NCI-H69 (cell line): Measurements from ENCODE around the gene TRIM2.

Source experiments
- DNase-seq: peaks from one replicate; lab custom pipeline; 2025; lab: John Stamatoyannopoulos, UW

TRIM2 gene

GRCh38 chr4:153375303-153375702, 171.1 kb downstream of the TRIM2 start:
- DNase-seq: no peak

GRCh38 chr4:153383131-153383530, 178.9 kb downstream of the TRIM2 start:
- no peak for DNase-seq

GRCh38 chr4:153384160-153384559, 179.9 kb downstream of the TRIM2 start:
- no peak for DNase-seq

GRCh38 chr4:153385784-153386183, 181.5 kb downstream of the TRIM2 start:
- no peak for DNase-seq

- DNase-seq: no peak
Measured at GRCh38 chr4:153387981-153388380, 183.7 kb downstream of the TRIM2 start.
